Measurements from ENCODE around the gene ZNF438.
"Not testable (repeated sequence)": the region's sequence is repeated elsewhere in the genome, so short reads cannot be mapped to it uniquely, and the experiment has no call there.

The ZNF438 gene

DNA sequence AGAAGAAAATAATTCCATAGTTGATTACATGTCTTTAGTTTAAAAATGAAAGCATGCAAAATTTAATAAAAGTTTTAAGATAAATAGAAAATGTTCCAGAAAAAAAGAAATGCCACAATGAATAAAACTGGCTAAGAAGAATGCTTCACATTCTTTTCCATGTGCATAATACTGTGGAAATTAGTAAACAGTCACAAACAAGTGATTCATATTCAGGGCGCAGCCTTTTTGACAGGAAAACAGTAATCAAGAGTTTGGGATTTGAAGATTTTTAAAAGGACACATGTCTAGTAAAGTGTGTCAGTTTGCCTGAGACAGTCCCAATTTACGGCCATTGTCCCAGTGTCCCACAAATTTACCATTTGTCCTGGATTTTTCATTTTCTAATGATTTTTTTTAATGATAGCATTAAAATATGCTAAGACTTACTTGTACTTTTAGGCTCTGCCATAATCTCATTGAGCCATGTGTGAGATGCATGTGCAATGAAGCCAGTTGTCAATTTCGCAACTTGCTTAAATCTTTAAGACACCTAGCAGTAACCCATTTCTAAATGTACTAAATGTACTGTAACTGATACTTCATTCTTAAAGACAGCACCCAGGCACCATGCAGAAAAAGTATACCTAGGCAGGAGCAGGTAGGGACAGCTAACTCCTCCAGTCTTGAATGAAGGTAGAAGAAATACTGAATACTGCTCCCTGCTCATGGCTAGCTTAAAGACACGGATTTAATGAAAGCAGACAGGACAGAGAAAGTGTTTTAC, 46.9 kb downstream of the ZNF438 start:
- DNase-seq: no peak

DNA sequence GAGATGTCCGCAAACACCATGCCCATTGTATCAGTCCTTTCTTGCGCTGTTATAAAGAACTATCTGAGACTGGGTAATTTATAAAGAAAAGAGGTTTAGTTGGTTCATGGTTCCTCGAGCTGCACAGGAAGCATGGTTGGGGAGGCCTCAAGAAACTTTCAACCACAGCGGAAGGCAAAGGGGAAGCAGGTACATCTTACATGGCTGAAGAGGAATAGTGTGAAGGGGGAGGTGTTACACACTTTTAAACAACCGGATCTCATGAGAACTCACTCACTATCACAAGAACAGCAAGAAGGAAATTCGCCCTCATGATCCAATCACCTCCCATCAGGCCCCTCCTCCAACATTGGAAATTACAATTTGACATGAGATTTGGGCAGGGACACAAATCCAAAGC, 48.5 kb downstream of the ZNF438 start:
- not testable (repeated sequence) for DNase-seq

DNA sequence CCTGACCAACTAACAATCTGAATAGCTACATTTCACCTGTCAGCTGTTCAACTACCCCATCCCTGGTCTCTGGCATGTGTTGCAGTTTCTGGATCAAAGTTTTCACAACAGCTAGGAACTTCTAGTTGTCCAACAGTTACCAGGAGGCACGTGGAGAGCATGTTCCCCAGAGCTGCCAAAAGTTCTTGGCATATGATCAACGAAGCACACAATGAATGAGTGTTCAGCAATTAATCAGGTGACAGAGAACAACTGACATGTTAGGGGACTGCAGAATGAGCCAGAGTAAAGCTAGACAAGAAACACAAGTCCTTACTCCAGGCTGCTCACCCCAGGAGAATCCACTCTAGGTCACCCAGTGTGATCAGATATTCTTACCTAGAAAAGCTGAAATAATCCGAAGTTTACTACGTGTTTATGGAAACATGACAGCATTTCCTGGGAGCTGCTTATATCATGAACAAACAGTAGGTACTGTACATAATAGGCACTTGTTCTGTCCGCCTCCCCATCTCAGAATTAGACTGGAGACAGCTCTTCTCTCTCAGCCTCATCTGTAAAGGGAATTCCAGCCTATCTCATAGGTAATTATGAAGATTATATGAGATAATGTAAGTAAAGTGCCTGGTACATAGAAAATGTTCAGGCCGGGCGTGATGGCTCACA, 50.6 kb downstream of the ZNF438 start:
- peak in 1 of 3 experiments; percentile 2 for DNase-seq

DNA sequence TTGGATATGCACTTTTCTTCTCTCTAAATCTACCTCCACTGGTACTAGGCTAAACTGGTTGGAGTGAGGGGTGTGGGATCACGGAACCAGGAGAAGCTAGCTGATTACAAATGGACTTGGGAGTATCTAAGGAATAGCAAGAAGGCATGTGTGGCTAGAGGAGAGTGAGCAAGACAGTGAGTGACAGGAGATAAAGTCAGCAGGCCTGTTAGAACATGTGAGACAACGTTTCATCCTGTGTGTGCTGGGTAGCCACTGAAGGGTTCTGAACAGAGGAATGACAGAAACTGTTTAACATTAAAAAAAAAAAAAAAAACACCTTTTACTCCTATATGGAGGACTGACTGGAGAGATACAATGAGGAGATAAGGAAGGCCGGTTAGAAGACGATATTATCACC, 51.7 kb downstream of the ZNF438 start:
- DNase-seq: no peak

DNA sequence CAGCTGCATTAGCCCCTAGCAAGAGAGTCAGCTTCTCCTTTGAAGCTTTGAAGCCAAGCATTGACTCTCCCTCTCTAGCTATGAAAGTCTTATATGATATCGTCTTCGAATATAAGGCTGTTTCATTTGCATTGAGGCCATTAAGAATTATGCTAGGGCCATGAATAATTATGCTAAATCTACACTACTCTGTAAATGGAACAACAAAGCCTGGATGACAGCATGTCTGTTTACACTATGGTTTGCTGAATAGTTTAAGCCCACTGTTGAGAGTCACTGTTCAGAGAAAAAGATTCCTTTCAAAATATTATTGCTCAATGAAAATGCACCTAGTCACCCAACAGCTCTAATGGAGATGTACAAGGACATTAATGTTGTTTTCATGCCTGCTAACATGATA, 52.8 kb downstream of the ZNF438 start:
- no peak for DNase-seq

DNA sequence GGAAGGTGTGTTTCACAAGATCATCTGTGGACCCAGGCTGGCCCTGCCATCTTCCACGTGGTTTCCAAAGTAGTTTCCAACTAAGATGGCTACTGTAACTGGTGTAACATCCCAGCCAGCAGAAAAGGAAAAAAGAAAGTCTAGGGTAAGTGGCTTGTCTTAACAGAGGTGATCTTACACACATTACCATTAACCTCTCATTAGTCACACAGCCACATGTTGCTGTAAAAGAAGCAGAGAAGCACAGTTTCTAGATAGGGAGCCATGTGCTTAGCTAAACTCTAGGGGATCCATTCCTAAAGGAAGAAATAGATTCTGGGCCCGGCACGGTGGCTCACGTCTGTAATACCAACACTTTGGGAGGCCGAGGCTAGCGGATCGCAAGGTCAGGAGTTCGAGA, 54.3 kb downstream of the ZNF438 start:
- no peak for DNase-seq

DNA sequence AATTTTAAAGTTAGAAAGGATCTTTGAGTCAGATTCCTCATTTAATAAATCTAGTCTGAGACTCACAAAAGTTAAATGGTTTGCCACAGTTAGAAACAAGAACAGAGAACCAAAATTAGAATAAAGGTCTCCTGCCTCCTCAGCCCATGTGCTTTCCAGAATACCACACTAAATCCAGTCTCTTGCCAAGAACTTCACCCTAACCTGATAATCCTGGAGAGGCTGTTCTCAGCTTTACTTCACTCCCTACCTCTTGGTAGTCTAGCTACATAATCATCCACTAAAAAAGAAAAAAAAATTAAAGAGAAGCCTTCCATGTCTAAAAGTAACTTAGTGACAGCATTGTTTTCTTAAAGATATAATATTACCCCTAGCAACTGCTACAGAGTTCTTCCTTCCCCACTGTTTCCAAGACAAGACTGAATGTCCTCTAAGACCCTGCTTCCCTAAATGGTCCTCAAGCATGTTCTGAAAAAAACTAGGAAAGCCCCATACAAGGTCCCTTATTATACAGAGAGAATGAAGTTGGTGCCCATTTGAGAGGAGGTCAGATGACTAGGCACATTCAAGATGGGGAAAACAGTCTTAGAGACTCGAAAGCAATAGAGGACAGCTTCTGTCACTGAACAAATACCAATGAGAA, 56.8 kb downstream of the ZNF438 start:
- no peak for DNase-seq

DNA sequence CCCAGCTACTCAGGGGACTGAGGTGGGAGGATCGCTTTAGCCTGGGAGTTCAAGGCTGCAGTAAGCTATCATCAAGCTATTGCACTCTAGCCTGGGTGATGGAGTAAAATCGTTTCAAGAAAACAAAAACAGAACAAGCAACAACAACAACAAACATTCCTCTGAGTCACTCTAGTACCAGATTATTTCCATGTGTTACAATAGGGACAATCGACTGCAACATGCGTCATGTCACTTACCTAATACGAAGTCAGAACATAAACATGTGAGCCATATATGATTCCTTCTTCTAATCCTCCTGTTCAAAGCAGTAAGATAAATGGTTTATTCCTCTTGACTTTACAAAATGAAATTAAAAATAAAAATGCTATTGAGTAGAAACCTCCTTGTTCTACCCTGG, 57.3 kb downstream of the ZNF438 start:
- DNase-seq: no peak

DNA sequence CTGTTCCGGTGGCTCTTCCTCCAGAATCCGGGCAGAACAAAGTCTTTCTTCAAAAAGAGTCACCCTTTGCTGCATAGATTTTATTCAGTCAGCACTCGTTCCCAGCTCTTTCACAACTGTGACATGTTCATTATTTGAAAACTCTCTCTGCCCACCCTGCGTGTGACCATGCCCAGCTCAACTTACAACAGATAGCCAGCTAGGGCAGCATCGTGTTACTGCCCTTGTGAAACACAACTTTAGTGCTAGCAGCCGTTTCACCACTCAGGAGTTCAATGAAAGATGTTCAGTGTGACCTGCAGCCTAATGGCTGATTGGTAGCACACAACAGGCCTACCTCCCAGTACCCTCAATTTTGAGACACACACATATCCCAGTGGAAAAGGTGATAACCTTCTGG, 57.9 kb downstream of the ZNF438 start:
- no peak for DNase-seq

DNA sequence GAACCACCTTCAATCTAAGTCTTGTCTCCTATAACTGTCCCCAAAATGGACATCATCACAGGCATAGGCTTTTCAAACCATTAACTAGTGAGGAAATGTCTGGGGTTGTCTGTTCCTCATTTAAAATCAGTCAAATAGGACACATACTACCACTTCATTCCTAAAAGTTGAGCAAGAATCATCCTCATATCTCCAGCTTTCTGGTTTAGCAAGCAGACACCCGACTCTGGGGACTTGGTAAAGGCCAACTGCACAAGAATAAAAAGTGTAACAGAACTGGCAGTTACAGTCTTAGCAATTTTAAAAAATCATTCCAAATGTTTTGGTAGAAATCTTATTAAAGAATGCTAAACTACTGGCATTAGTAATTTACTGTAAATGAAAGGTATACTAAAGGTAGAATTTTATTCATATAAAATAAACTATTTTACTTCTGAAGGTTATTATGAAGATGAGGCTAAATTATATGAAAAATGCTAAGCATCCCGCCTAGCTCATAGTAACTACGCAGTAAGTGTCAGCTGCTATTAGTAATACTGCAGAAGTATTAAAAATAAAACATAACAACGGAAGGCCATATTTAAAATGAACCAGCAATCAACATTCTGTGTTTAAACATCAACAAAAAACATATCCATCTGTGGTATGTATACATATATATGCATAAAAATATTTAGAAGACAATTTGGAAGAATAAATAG, 60.8 kb downstream of the ZNF438 start:
- no peak for DNase-seq

DNA sequence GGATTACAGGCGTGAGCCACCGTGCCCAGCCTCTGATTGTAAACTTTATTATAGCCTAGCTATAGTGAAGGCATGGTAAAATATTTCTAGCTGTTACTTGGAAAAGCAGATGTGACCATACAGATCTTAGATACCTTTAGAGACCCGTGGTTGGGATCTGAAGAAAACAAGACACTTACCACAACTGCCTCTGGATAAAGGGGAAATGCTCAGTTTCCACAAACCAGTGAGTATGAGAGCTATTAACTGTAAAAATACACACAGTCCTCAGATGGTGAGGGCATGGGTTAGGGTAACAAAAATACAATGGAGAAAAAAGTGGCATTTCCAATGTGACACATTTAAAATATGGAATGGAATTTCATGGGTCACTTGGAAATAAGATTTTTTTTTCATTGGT, 63.0 kb downstream of the ZNF438 start:
- DNase-seq: no peak

DNA sequence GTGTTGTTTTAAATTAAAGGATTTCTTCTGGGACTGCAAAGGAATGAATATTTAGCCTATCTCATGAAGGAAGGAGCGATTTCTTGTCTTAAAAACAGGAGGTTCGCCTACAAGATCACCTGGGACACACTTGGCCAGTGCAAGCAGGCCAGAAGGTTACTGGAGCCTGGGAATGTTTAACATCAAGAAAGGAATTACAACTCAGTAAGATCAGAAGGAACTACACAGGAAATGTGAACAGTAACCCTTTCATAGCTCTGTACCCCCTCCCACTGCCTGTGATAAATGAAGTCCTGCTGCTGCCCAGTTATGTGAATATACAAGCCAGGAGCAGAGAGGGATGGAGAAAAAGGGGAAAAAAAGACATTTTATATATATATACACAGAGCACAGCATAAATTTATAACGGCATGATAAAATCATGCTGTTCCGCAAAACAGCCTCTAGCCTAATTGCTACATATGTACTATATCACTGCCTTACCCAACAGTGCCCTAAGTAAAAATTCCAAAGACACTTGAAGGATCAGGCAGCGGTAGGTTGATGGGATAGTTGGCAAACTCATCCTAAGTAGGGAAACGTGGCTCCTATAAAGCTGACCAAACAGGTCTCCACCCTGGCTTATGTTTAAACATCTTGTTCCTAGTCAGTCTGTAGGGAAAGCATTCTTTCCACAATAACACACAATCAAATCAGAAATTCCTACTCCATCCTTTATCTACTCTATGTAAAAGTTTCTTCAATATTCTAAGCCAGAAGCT, 63.8 kb downstream of the ZNF438 start:
- DNase-seq: no peak

DNA sequence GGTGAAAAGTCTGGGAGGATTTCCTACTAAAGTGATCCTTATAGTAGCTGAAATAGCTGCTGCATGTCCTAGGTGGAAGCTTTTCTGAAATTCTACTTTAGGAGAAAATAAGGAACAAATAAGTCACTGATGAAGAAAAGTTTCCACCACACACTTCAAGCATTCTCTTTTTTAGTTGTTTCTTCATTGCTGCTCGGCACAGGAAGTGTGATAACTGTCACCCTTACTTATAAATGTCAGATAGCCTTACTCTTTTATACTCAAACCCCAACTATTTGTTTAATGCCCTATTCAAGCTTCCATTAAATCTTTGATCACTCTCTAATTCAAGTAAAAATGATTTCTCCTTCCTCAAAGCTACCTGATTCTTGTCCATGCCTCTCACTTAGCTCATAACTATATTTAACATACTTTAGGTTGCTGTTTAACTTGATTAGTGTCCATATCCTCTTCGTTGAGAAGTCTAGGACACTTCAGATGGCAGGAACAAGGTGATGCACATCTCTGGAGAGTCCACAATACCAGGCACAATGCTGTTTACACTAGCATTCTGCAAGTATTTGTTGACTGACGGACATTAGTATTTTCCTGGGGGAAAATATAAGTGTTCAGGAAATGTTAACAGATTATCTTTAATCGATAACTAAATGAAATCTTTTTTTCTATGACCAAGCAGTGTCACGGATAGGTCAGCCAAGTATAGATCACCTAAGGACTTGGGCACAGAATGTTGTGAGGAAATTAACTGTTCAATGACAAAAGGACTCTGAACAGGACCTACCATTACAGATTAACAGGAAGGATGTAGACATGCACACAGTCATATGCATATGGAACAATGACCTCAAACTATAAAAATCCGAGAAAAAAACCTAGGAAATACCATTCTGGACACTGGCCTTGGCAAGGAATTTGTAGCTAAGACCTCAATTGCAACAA, 67.4 kb downstream of the ZNF438 start:
- no peak for DNase-seq

DNA sequence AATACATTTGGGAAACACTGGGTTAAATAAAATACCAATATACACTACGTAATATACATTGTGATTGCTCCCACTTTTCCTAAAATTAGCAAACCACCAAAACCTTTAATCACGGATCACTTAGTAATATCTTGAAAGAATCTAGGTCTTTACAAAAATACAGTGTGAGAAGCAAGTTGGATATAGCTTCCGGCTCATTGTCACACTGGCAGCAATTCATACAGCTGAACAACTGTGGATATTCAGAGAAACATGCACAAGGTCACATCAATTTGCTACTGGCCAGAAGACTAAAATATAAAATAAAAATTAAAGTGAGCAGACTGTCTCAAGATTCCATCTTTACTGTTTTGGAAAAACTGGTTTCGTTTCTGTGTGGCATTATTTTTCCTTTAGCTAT, 69.1 kb downstream of the ZNF438 start:
- DNase-seq: no peak

DNA sequence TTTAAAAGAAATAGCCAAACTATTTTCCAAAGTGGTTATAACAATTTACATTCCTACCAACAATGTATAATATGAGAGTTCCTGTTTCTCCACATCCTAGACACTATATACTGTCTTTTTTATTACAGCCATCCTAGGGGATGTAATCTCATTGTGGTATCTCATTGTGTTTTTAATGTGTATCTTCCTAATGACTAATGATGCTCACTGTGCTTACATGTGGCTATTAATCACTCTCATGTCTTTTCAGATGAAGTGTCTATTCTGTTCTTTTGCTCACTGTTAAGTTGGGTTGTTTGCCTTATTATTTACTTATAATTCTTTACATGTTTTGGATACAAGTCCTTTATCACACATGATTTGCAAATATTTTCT, 71.8 kb downstream of the ZNF438 start:
- peak in 1 of 3 experiments; percentile 1 for DNase-seq

DNA sequence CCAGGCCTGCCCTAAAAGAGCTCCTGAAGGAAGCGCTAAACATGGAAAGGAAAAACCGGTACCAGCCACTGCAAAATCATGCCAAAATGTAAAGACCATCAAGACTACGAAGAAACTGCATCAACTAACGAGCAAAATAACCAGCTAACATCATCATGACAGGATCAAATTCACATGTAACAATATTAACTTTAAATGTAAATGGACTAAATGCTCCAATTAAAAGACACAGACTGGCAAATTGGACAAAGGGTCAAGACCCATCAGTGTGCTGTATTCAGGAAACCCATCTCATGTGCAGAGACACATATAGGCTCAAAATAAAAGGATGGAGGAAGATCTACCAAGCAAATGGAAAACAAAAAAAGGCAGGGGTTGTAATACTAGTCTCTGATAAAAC, 82.4 kb downstream of the ZNF438 start:
- not testable (repeated sequence) for DNase-seq

DNA sequence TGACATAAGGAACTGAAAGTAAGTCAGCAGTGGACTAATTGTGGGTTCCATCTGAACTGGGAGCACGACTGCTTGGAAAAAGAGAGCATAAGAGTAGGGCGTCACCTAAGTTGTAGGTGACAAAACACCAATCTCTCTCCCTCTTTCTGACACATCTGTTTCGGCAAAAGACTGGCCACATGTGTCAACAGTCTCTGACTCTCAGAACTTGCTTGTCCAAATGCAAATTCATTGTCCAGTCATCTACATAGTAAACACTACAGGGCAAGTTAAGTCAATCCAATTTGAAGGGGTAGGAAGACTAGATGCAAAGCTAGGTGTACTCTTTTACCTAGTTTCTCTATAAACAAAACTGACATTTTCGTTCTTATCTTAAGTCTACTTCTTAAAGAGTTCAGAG, 87.7 kb downstream of the ZNF438 start:
- DNase-seq: no peak

DNA sequence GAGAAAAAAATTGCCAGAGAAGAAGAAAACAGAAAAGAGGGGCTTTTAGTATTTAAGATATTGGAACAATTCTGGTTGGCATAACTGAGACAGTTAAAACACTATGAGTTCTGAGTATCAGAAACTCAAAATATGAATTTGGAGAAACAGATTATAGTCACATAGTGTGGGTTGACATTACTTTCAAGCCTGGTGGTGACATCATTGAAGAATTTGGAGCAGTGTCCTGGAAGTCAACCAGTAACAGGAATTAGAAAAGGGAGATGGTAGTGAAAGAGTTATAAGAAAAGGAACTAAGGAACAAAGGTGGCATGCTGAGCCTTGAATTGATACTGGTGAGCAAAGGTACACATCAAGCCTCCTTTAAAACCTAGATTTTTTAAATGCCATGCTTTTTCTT, 88.2 kb downstream of the ZNF438 start:
- DNase-seq: no peak

DNA sequence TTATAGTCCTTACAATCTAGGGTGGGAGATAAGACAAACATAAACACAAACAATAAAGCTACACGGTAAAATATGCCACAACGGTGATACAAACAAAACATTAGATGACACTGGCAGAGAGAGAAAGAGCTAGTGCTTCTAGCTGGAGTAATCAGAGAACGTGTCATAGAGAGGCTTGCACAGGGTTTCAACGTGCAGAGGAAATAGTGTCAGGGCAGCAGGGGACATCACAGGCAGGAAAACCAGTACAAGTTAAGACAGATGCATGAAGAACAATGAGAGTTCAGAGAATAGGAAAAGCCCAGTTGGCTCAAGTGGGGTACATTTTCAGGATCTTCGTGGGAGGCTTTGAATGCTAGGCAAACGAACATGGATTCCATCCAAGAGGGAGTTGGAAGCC, 91.4 kb downstream of the ZNF438 start:
- no peak for DNase-seq

DNA sequence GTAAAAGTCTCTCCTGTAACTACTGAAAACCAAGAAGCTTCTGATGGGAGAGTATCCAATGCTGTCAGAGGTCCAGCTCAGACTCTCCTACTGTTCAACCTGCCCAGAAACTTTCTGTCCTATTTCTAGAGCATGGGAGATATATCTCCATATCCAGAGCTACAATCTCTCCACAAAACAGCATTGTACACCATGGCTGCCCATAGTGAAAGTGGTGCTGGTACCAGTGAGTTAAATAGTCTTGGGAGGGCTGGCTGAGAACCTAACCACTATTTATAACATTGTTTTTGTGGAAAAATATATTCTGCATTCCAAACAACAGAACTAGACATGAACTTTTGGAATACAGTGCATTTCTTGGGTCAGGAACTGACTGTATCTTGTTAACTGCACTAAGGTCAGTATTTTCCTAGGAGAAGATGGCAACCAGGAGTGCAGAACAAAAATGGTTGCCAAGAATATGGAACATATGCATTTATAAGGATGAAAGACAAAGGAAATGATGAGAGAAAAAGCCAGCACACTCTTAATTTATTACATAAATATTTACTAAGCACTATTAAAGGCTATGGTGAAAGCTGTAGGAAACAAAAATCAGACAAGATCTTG, 91.9 kb downstream of the ZNF438 start:
- no peak for DNase-seq

DNA sequence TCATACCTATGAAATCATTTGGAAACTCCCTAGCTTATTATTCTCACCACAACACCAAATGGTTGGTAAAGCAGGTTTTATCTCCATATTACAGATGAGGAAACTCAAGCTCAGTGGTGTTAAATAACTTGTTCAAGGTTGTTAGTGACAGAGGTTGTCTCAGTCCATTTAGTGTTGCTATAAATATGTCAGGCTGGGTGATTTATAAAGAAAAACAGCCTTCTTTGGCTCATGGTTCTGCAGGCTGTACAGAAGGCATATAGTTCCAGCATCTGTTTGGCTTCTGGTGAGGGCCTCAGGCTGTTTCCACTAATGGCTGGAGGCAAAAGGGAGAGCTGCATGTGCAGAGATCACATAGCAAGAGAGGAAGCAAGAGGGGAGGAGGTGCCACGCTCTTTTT, 96.6 kb downstream of the ZNF438 start:
- DNase-seq: no peak
